MM.1S (cell line): ENCODE results near the gene MGAT5.

Experiments
- DNase-seq: peaks from one replicate; pipeline ENCODE4 v3.0.0-alpha.2; 2015
- H2AFZ ChIP-seq: fragments of 300-600 bp; sonication (generic); 2 replicates; pipeline ENCODE4 v1.6.0; 2016; ENCODE audit warnings: antibody characterized with exemption, low read length
- H3F3A ChIP-seq: fragments of 300-600 bp; sonication (generic); 2 replicates; pipeline ENCODE4 v1.6.1; 2016; ENCODE audit warnings: mild to moderate bottlenecking, antibody characterized with exemption, low read length, moderate library complexity, mixed read lengths; ENCODE audit not compliant: insufficient read depth
- H3K27ac ChIP-seq: fragments of 300-600 bp; sonication (generic); 2 replicates; pipeline ENCODE4 v1.5.1; 2016; ENCODE audit warnings: mild to moderate bottlenecking, low read length
- H3K27me3 ChIP-seq: fragments of 300-600 bp; sonication (generic); replicated peaks from 2 replicates; pipeline ENCODE4 v1.6.0; 2016; ENCODE audit warnings: low read length; ENCODE audit not compliant: insufficient read depth
- H3K36me3 ChIP-seq: fragments of 300-600 bp; sonication (generic); replicated peaks from 2 replicates; pipeline ENCODE4 v1.6.1; 2016; ENCODE audit warnings: mild to moderate bottlenecking, low read length, mixed read lengths; ENCODE audit not compliant: insufficient read depth
- H3K4me1 ChIP-seq: fragments of 300-600 bp; sonication (generic); 2 replicates; pipeline ENCODE4 v1.6.1; 2016; ENCODE audit warnings: low read length, mixed read lengths
- H3K4me2 ChIP-seq: fragments of 300-600 bp; sonication (generic); 2 replicates; pipeline ENCODE4 v1.6.0; 2016; ENCODE audit warnings: low read depth, low read length
- H3K4me3 ChIP-seq: fragments of 300-600 bp; sonication (generic); 2 replicates; pipeline ENCODE4 v1.5.1; 2016; ENCODE audit warnings: low read length, mixed read lengths
- H3K79me2 ChIP-seq: fragments of 300-600 bp; sonication (generic); 2 replicates; pipeline ENCODE4 v1.6.1; 2016; ENCODE audit warnings: mixed run types, low read length, mixed read lengths
- H3K9ac ChIP-seq: fragments of 300-600 bp; sonication (generic); 2 replicates; pipeline ENCODE4 v1.6.1; 2016; ENCODE audit warnings: low read length, mixed read lengths
- H3K9me2 ChIP-seq: fragments of 300-600 bp; sonication (generic); replicated peaks from 2 replicates; pipeline ENCODE4 v1.6.1; 2016; ENCODE audit warnings: mild to moderate bottlenecking, low read length, mixed read lengths; ENCODE audit not compliant: insufficient read depth
- H3K9me3 ChIP-seq: fragments of 300-600 bp; sonication (generic); replicated peaks from 2 replicates; pipeline ENCODE4 v1.6.1; 2016; ENCODE audit warnings: mild to moderate bottlenecking, low read length, mixed read lengths; ENCODE audit not compliant: insufficient read depth
- H4K20me1 ChIP-seq: fragments of 300-600 bp; sonication (generic); 2 replicates; pipeline ENCODE4 v1.6.1; 2016; ENCODE audit warnings: mild to moderate bottlenecking, low read length, moderate library complexity, mixed read lengths; ENCODE audit not compliant: insufficient read depth
- CTCF ChIP-seq: fragments of 300-600 bp; sonication (generic); IDR thresholded peaks from 2 replicates; pipeline ENCODE4 v1.5.1; 2016; ENCODE audit warnings: antibody characterized with exemption, low read length, mixed read lengths
- EZH2 ChIP-seq: fragments of 300-600 bp; sonication (generic); optimal IDR thresholded peaks from 2 replicates; pipeline ENCODE3; 2017; ENCODE audit warnings: low read depth, mild to moderate bottlenecking, antibody characterized with exemption, low read length, mixed read lengths
- EZH2phosphoT487 ChIP-seq: fragments of 300-600 bp; sonication (generic); IDR thresholded peaks from 2 replicates; pipeline ENCODE4 v1.6.1; 2018; ENCODE audit warnings: antibody characterized with exemption, low read length

Gene MGAT5

GRCh38 chr2:134299334-134299733, 45.5 kb downstream of the MGAT5 start:
- no peaks in the 10 kb centered on the region for H3K36me3 ChIP-seq
- no peak overlapping the region for H2AFZ ChIP-seq
- no peaks in the 10 kb centered on the region for H3K9me3 ChIP-seq

GRCh38 chr2:134300585-134300984, 46.7 kb downstream of the MGAT5 start:
- TF ChIP-seq EZH2 (no peak), CTCF (no peak), EZH2phosphoT487 (no peak)
- Histone ChIP-seq H3K4me3 (no peak overlapping the region), H2AFZ (no peak overlapping the region), H3K9ac (no peak overlapping the region), H4K20me1 (peaks cover 6% of the 10 kb centered on the region; the same call in 1 of the 2 replicates), H3K4me2 (no peak overlapping the region), H3K36me3 (no peaks in the 10 kb centered on the region), H3K27me3 (no peaks in the 10 kb centered on the region), H3K4me1 (0 out of 2 replicates have a peak, but pooled peaks cover 2% of the 10 kb centered on the region), H3F3A (no peaks in the 10 kb centered on the region), H3K27ac (no peak overlapping the region), H3K9me2 (no peaks in the 10 kb centered on the region), H3K79me2 (peaks cover 75% of the 10 kb centered on the region), H3K9me3 (no peaks in the 10 kb centered on the region)
- DNase-seq: no peak

More at GRCh38 chr2:134299334-134299733, 45.5 kb downstream of the MGAT5 start:
- no peak overlapping the region for H3K4me3 ChIP-seq
- DNase-seq: no peak
- no peak overlapping the region for H3K27ac ChIP-seq
- no peaks in the 10 kb centered on the region for H3F3A ChIP-seq
- H3K4me1 ChIP-seq: 0 out of 2 replicates have a peak, but pooled peaks cover 2% of the 10 kb centered on the region
- H3K4me2 ChIP-seq: no peak overlapping the region
- peaks cover 6% of the 10 kb centered on the region; the same call in 1 of the 2 replicates for H4K20me1 ChIP-seq
- peaks cover 69% of the 10 kb centered on the region for H3K79me2 ChIP-seq
- no peaks in the 10 kb centered on the region for H3K27me3 ChIP-seq
- no peak for TF ChIP-seq EZH2phosphoT487
- TF ChIP-seq CTCF: no peak
- no peak for TF ChIP-seq EZH2
- no peaks in the 10 kb centered on the region for H3K9me2 ChIP-seq
- no peak overlapping the region for H3K9ac ChIP-seq

- Histone ChIP-seq H3K9me3 (no peaks in the 10 kb centered on the region), H3K27me3 (no peaks in the 10 kb centered on the region), H3K9me2 (no peaks in the 10 kb centered on the region), H3K27ac (no peak overlapping the region), H3K4me1 (no peaks in the 10 kb centered on the region), H3K4me2 (no peak overlapping the region), H3K9ac (no peak overlapping the region), H2AFZ (no peak overlapping the region), H3K36me3 (no peaks in the 10 kb centered on the region), H4K20me1 (peaks cover 6% of the 10 kb centered on the region; the same call in 1 of the 2 replicates), H3K79me2 (peaks cover 73% of the 10 kb centered on the region), H3K4me3 (no peak overlapping the region), H3F3A (no peaks in the 10 kb centered on the region)
- TF ChIP-seq EZH2: no peak
- no peak for TF ChIP-seq CTCF
- TF ChIP-seq EZH2phosphoT487: no peak
- DNase-seq: no peak
Observed at GRCh38 chr2:134301099-134301927, 47.4 kb downstream of the MGAT5 start.
